RKO (cell line): ENCODE data around the gene DDRGK1.

Experiments used
- DNase-seq: peaks from one replicate; pipeline ENCODE4 v3.0.0-alpha.2; 2016; ENCODE audit warnings: low spot score

The DDRGK1 gene

DNA sequence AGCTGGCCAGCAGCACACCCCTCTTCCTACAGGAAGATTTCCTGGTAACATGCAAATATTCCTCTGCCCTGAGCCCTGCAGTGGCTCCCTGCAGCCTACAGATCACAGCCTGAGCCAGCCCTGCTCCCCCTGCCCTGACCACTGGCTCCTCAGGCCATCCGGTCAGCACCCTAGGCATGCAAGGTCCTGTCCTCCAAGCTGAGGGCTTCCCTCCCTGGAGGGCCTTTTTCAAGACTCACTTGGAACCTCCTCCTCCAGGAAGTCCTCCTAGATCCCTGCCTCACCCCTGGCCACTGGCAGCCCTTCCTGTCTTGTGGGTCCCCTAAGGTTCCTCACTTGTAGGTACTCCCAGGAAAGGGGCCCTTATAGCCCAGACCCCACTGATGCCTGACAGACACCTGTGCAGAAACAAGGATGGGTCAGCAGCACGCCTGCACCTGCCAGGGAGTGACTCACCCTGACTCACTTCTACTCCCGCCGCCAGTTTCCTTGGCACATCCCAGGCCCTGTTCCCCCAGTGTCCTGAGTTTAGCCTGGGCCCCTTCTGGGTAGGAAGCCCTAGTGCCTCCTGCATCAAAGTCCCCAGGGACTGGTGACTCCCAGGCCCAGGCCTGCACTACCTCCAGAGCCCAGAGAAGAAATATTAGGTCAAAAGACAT, 31.3 kb upstream of the DDRGK1 start:
- DNase-seq = peak; percentile 78

- no peak for DNase-seq
Observed at GRCh38 chr20:3233991-3234498, 29.6 kb upstream of the DDRGK1 start.

DNA sequence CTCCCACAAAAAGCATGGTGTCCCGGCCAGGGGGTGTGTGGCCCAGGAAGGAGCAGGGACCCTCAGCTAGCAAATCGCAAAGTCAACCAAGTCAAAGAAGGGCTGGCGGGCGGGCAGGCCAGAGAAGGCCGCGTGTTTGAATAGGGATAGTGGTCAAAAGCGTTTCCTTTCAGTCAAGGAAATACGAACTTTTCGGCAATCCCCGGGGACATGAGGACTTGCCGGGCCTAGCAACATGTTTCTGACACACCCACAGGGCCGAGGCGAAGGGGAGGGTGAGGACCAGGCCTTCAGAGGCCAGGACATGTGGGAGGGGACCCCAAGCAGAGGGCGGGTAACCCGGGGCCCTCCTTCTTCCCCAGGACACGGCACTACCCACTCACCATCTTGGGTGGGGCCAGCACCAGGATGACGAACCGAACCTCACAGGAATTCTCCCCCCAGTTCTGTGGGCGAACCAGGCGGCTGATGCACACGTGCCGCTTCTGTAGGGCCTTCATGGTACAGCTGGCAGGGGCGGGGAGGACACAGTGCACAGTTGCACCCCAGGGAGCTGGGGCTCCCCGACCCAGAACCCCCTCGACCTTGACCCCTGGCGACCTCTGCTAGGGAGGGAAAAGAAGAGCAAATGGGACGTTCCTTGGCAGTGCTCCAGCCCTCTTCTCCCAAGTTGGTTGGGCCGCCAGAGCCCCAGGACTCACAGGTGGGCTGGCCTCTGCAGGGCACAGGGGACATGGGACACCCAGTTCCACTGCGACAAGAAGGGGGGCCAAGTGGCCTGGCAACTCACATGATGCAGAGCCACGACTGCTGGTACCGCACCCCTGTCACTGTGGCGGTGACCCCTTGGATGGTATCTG, 28.9 kb upstream of the DDRGK1 start:
- DNase-seq = no peak

GRCh38 chr20:3231889-3232588, 27.6 kb upstream of the DDRGK1 start:
- DNase-seq = no peak

GRCh38 chr20:3231116-3231515, 26.6 kb upstream of the DDRGK1 start:
- DNase-seq = no peak

DNA sequence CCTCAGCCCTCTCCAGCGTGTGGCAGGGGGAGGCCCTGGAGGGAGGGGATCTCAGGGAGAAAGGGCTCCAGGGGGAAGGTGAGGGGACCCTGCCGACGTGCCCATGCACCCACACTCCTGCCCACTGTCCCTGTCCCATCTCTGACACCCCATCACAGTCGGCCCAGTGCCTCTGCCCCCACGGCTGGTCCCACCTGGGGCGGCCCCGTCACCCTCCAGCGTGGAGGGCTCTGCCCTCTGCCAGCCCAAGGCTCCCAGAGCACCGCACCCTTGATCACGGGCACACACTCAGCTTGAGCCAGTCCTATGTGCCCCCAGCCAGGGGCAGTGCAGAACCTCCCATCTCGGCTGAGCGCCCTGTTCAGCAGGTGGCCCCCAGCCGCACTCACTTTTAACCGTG, 25.3 kb upstream of the DDRGK1 start:
- no peak for DNase-seq

- no peak for DNase-seq
Observed at GRCh38 chr20:3229158-3229557, 24.7 kb upstream of the DDRGK1 start.

DNA sequence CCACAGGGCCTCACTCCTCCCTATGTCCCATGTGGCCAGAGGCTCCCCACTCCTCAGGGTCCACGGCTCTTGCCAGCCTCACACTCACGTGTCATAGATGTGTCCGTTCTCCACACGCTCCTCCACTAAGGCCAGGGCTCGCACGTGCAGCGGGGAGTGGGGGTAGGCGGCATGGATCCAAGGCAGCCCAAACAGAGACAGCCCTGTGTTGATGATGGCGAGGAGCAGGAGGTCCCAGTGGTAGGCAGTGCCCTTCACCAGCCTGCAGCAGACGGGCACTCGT, 24.2 kb upstream of the DDRGK1 start:
- no peak for DNase-seq

DNA sequence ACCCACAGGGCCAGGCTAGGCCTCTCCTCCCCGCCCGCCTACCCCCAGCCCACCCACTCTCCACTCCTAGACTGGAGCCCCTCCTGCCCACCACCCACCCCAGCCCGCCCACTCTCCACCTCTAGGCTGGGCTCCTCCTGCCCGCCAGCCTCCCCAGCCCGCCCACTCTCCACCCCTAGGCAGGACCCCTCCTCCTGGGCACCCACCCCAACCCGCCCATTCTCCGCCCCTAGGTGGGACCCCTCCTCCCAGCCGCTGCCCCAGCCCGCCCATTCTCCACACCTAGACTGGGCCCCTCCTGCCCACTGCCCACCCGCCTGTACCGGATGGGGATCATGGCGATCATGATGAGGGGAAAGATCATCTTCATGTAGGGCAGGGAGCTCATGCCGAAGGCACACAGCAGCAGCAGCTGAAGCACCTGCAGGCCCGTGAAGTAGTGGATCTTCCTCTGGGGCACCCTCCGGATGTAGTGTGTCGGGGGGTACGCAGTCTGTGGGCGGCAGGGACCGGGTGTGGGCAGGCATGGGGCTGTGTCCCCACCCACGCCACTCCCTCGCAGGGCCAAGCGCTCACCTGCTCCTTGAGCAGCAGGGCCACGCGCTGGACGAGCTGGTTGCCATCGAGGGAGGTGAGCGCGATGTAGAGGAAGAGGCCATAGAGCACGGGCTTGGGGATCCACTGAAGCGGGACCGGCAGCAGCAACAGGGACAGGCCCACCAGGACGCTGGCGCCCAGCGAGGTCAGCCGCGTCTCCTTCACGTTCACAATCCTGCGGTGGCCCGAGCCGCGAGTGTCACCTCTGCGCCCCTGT, 23.7 kb upstream of the DDRGK1 start:
- DNase-seq = no peak

DNA sequence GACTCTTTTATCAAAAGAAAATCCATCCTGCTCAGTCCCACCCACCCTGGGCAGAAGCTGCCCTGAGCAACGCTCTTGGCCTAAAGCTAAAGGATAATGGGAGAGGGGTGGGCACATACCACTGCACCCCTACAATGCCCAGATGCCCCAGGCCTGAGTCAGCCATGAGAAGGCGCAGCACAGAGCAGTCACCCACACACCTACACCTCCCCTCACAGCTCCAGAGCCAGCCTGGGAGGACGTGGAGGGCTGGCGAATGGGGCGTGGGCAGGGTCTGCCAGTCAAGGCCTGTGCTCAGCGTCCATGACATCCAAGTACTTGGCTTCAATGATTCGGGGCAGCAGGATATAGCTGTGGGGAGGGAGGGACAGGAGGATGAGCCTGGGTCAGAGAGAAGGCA, 23.0 kb upstream of the DDRGK1 start:
- no peak for DNase-seq

DNA sequence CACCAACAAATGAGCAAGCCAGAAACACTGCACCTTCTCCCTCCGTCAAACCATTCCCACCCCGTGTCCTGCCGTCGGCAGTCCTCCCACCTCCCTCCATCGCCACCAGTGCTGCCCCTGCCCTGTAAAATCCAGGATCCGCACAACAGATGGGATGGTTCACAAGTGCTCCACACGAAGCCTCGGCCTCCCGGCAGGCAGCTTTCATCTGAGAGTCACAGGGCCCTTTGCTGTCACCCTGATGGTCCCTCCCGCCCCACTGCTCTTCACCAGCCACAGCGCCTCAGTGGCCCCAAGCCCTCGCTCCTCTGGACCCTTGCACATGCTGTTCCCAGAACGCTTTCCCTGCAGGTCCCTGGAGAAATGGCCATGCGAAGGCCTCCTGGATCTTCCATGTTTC, 22.4 kb upstream of the DDRGK1 start:
- DNase-seq = no peak

- DNase-seq = no peak
Observed at GRCh38 chr20:3226093-3226492, 21.6 kb upstream of the DDRGK1 start.

DNA sequence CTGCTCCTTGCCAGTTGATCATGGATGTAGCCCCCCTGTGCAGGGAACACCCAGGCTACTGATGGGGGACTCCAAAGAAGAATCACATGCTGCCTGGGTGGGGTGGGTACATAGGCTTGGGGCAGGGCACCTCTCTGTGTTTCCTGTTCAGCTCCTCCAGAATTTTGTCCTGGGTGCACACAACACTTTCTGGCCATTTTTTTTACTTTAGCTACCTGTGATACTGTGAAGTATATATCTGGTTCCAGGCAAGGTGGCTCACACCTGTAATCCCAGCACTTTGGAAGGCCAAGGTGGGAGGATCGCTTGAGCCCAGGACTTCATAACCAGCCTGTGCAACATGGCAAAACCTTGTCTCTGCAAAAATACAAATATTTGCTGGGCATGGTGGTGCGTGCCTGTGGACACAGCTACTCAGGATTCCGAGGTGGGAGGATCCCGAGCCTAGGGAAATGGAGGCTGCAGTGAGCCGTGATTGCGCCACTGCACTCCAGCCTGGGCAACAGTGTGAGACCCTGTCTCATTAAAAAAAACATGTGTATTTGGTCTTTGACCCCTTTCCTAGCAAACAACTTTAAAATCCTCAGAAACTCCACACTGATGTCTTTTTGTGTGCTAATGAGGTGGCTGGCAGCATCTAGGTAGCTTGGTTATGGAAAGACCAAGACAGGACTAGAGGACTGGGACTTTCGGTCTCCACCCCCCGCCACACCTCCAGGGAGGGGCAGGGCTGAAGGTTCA, 20.4 kb upstream of the DDRGK1 start:
- DNase-seq = no peak

DNA sequence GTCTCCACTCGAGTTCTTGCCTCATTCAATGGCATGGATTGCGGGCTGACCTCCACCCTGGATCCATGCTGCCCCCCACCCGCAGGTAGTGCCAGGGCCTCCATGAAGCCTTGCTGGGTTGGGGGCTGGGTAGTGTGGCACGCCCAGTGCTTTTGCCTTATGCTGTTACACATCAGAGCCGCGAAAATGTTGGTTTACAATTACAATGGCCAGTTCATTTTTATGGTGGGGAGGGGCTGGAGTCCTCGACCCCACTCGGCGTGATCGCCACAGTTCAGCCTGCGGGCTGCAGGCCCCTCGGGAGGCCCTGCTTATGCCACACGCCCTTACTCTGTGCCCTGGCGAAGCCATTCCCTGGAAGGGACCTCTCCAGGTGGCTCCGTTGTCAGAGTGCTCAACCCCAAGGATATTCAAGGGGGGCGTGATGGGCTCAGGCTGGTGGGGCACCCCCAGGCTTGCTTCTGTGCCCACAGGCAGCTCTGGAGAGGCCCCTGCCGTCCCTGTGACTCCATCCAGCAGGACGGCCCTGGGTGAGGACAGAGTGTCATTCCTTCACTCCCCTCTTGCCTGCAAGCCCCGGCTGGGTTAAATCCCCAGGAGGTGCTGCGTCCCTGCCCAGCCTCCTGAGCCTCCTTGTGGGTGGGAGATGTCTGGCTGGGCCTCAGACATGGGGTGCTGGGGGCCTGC, 19.7 kb upstream of the DDRGK1 start:
- no peak for DNase-seq

DNA sequence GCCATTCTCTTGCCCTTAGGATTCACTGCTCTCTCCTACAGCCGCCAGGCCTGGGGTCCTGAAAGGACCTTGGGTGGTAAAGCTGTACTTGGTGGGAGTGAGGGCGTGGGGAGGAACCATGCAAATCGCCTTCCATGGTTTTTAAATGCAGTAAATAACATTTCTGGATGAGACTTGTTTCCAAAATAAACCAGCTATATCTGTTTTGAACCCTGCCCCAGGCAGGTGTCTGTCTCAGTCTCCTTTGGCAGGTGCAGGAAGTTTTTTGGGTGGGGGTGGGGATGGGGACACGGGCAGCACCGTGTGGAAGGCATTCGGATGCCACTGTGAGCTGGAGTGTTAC, 19.1 kb upstream of the DDRGK1 start:
- DNase-seq = no peak

- no peak for DNase-seq
Observed at GRCh38 chr20:3222635-3223600, 18.4 kb upstream of the DDRGK1 start.

DNA sequence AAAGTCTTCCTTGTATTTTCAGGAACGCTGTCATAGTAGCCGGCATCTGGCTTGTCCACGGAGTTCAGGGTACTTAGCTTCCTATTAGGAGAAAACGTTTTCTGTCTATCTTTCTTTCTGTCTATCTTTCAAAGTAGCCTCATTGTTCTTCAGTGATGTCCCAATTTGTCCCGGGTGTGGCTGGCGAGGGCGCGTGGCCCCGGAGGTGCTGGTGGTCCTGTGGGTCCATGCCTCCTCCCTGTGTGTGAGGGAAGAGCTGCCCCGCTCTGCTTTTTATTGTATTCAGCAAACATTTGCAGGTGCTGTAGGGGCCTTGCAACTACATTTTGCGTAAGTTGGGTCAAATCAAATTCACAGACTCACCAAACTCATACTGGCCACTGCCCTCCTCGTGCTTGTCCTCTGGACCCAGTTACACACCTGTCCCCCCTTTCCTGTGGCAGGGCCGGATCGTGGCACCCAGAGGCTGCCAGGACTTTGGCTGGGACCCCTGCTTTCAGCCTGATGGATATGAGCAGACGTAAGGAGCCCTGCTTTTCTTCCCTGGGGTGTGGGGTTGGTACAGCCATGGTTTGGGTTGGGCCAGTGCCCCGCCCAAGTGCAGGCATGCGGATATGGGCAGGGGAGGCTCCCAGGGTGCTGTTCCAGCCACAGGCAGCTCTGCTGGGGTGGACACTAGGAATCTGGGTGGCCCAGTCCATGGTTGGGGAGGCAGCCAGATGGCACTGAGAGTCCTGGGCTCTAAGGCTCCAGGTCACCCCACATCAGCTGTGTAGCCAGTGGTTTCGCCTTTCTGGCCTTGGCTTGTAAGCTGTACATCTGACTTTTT, 17.1 kb upstream of the DDRGK1 start:
- DNase-seq = no peak

GRCh38 chr20:3218307-3218988, 14.0 kb upstream of the DDRGK1 start:
- no peak for DNase-seq
